ENCODE measurements around the gene APOA4.
"Not testable (repeated sequence)": the region's sequence is repeated elsewhere in the genome, so short reads cannot be mapped to it uniquely, and the experiment has no call there.

DNA sequence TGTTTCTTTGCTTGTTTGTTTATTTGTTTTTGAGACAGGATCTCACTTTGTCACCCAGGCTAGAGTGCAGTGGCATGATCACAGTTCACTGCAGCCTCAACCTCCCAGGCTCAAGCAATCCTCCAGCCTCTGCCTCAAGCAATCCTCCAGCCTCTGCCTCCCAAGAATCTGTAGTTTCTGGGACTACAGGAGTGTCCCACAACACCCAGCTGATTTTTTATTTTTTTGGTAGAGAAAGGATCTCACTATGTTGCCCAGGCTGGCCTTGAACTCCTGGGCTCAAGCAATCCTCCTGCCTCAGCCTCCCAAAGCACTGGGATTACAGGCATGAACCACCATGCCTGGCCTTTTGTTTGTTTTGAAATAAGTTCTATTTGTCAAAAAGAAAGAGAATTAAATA lies 21.4 kb downstream of the APOA4 start:
- TF ChIP-seq POLR2A (IDR thresholded peaks at IDR 0.05; ENCODE audit: low read depth), result not testable (repeated sequence)
- TF ChIP-seq, protein P1, sequence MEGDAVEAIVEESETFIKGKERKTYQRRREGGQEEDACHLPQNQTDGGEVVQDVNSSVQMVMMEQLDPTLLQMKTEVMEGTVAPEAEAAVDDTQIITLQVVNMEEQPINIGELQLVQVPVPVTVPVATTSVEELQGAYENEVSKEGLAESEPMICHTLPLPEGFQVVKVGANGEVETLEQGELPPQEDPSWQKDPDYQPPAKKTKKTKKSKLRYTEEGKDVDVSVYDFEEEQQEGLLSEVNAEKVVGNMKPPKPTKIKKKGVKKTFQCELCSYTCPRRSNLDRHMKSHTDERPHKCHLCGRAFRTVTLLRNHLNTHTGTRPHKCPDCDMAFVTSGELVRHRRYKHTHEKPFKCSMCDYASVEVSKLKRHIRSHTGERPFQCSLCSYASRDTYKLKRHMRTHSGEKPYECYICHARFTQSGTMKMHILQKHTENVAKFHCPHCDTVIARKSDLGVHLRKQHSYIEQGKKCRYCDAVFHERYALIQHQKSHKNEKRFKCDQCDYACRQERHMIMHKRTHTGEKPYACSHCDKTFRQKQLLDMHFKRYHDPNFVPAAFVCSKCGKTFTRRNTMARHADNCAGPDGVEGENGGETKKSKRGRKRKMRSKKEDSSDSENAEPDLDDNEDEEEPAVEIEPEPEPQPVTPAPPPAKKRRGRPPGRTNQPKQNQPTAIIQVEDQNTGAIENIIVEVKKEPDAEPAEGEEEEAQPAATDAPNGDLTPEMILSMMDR (IDR thresholded peaks at IDR 0.05), result not testable (repeated sequence)
